H4 (cell line): ENCODE data around the gene NOTUM. TPM values are rescaled to one million over a fixed set of nuclear protein-coding genes. Genes with fewer than 3 reads are reported as not detected.

Experiments used
- DNase-seq: peaks from one replicate; pipeline ENCODE4 v3.0.0-alpha.2; 2015; ENCODE audit warnings: low spot score
- total RNA-seq: library from RNA; depleted of rRNA; stranded (reverse); fragments of >200 nt; shearing (Covaris generic); gene quantifications from 2 replicates; pipeline ENCODE4 v1.2.3, GENCODE V29; 2014; rRNA removed

The NOTUM gene
- total RNA-seq, 1 experiment from 2014 or later, result 0.45 TPM

DNA sequence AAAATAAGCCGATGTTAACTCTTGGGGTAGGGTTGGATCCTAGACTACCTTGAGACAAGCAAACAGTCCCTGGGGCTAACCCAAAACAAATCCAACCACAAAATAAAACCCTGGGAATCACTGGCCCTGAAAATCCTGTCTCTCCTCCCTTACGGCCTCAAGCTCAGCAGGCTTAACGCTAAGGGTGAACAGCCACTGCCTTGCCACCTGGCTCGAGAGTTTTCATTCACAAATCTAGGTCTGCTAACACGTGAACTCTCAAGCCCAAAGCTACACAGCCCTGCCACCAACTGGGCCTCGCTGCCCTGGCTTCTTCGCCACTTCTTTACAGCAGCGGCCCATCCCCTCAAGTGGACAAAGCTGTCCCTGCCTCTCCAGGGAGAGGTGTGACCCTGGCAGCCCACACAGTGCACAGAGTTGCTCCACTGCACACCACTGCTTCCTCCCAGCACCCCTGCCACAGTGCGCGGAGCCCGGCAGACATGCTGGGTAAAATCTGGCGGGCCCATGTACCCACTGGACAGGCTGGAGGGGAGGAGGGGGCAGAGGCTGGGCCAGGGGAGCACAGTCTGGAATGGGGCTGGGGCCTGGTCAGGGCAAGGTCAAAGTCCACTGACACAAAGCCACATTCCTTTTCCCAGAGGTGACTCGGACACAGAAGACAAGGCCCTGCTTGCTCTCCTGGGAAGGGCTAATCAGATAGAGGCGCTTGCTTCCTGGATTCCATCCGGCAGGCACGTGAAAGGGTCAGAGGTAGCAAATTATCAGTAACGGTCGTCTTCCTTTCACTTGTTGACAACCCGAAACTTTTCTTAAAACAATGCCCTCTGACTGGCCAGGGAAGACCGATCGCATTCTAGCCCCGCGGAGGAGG, 50.8 kb downstream of the NOTUM start:
- no peak for DNase-seq

DNA sequence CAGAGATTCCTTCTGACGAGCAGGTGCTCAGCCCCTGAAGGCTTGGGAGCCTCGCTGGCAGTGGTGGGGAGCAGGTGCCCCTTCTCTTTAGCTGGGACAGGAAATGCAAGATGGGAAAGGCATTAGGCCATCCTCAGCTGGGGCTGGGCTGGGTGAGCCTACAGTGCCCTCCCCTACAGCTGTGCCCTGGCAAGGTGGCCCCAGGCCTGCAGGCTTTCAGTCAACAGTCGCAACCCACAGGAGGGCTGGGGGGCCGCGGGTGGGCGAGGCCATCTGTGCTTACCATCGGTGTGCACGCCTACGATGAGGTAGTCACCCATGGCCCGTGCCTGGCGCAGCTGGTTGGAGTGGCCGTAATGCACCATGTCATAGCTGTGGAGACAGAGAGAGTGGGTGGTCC, 51.8 kb downstream of the NOTUM start:
- no peak for DNase-seq

GRCh38 chr17:81908793-81909192, 52.2 kb downstream of the NOTUM start:
- DNase-seq, result no peak

GRCh38 chr17:81907219-81908145, 53.5 kb downstream of the NOTUM start:
- DNase-seq, result no peak

- no peak for DNase-seq
Measured at GRCh38 chr17:81906476-81907218, 54.3 kb downstream of the NOTUM start.

GRCh38 chr17:81905993-81906392, 55.0 kb downstream of the NOTUM start:
- DNase-seq, result no peak

DNA sequence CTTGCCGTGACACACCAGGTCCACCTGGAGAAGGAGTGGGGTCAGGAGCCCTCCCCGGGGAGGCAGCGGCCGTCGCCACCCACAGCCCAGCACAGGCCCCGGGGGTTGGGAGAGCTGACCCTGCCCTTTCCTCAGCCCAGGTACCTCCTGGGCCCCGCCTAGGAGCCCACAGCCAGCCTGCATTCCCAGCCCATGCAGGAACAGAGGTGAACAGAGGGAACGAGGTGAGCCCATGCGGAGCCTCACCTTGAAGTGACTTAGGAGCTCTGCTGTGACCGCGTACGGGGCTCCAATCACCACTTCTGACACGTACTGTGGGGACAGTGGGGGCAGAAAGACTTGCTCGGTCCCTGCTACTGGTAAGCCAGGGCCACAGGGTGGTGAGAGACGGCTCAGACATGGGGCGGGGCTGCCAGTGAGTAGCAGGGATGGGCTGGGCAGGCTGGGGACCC, 55.5 kb downstream of the NOTUM start:
- no peak for DNase-seq

GRCh38 chr17:81904600-81905423, 56.2 kb downstream of the NOTUM start:
- no peak for DNase-seq

- no peak for DNase-seq
Measured at GRCh38 chr17:81903896-81904599, 56.9 kb downstream of the NOTUM start.

- no peak for DNase-seq
Measured at GRCh38 chr17:81903415-81903831, 57.6 kb downstream of the NOTUM start.

DNA sequence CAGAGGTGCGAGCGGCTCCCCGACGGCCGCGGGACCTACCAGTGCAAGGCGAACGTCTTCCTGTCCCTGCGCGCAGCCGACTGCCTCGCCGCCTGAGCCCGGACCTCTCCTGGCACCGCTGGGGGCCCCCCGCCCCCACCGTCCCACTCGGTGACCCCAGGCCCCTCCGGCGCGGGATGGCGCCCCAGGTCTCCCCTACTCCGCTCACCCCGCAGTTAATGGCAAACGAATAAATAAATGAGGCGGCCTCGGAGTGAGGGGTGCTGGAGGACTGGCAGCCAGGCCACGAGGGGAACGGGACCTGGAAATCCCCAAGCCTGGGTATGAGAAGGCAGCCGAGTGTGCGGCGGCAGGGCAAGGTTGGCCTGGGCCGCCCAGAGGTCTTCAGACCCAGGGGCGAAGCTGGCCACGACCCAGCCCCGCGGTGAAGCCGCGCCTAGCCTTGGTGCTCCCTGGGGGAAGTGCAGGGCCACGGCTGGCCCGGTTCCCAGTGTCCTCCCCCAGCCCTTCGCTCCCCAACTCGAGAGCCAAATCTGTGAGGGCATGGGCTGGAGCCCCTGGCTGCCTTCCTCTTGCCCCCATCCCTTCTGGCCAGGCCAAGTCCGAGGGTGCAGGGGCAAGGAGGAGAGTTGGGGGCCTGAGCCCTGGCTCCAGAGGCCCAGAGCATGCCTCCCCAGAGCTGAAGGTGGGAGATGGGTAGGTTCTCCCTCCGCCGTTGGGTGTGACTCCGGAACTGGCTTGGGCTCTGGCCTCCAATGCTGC, 58.2 kb downstream of the NOTUM start:
- DNase-seq, result no peak

Other genes with a start within 250 kb of the NOTUM start
- 51.6 and 77.0 TPM in 2 replicates for gene SLC25A10, start 248.9 kb downstream of the NOTUM start, total RNA-seq
- gene GCGR, start 157.0 kb downstream of the NOTUM start, total RNA-seq, result not detected in 2 replicates
- 13.7 and 14.9 TPM in 2 replicates for gene MCRIP1, start 127.9 kb downstream of the NOTUM start, total RNA-seq
- gene PPP1R27, start 126.1 kb downstream of the NOTUM start, total RNA-seq, result not detected in 2 replicates
- gene P4HB, start 100.7 kb downstream of the NOTUM start, total RNA-seq, result 921 and 1,439 TPM in 2 replicates
- gene ARHGDIA, start 89.8 kb downstream of the NOTUM start, total RNA-seq, result 78.2 and 78.9 TPM in 2 replicates
- gene ALYREF, start 69.6 kb downstream of the NOTUM start, total RNA-seq, result 149 and 166 TPM in 2 replicates
- gene ANAPC11, start 69.5 kb downstream of the NOTUM start, total RNA-seq, result 189 and 222 TPM in 2 replicates
- 0.04 TPM in 1 of 2 replicates, not detected in the other for gene NPB, start 58.9 kb downstream of the NOTUM start, total RNA-seq
- gene PCYT2, start 49.8 kb downstream of the NOTUM start, total RNA-seq, result 34.7 and 39.0 TPM in 2 replicates
- gene SIRT7, start 43.0 kb downstream of the NOTUM start, total RNA-seq, result 5.5 and 8.7 TPM in 2 replicates
- gene MAFG, start 33.5 kb downstream of the NOTUM start, total RNA-seq, result 8.7 and 9.3 TPM in 2 replicates
- 92.4 and 128 TPM in 2 replicates for gene PYCR1, start 23.9 kb downstream of the NOTUM start, total RNA-seq
- gene MYADML2, start 14.0 kb downstream of the NOTUM start, total RNA-seq, result not detected in 2 replicates
- gene ASPSCR1, start 16.4 kb upstream of the NOTUM start, total RNA-seq, result 24.9 and 32.5 TPM in 2 replicates
- 86.2 and 88.7 TPM in 2 replicates for gene CENPX, start 61.7 kb upstream of the NOTUM start, total RNA-seq
- 7.3 and 11.3 TPM in 2 replicates for gene LRRC45, start 62.1 kb upstream of the NOTUM start, total RNA-seq
- gene RAC3, start 70.5 kb upstream of the NOTUM start, total RNA-seq, result 15.1 and 21.6 TPM in 2 replicates
- gene DCXR, start 76.5 kb upstream of the NOTUM start, total RNA-seq, result 99.5 and 107 TPM in 2 replicates
- 9.1 and 9.9 TPM in 2 replicates for gene RFNG, start 90.6 kb upstream of the NOTUM start, total RNA-seq
- gene GPS1, start 90.7 kb upstream of the NOTUM start, total RNA-seq, result 108 TPM in 2 replicates
- 44.9 and 64.5 TPM in 2 replicates for gene DUS1L, start 104.6 kb upstream of the NOTUM start, total RNA-seq
- 36.7 and 48.7 TPM in 2 replicates for gene FASN, start 137.0 kb upstream of the NOTUM start, total RNA-seq